Lower lobe of right lung (tissue), 2 donors: ENCODE measurements around the gene TRIM4. TPM values are rescaled to one million over a fixed set of nuclear protein-coding genes. Genes with fewer than 3 reads are reported as not detected.

Experiments used
- ATAC-seq, 2 donors: fragments of 200-7000 bp; cut with Tn5 transposase; one replicate each; pipeline ENCODE4 v1.9.1; 2020 to 2022; ENCODE audit warnings: mild to moderate bottlenecking in 2 of 2, moderate library complexity in 2 of 2
- DNase-seq: peaks from one replicate; pipeline ENCODE4 v3.0.0-alpha.2; 2020
- H3K27ac ChIP-seq: fragments of 200-600 bp; one replicate; pipeline ENCODE4 v1.8.0; 2022
- H3K27me3 ChIP-seq: fragments of 200-600 bp; one replicate; pipeline ENCODE4 v1.8.0; 2022; ENCODE audit warnings: low read depth
- H3K36me3 ChIP-seq: fragments of 200-600 bp; one replicate; pipeline ENCODE4 v1.8.0; 2022; ENCODE audit warnings: mild to moderate bottlenecking
- H3K4me1 ChIP-seq: fragments of 200-600 bp; one replicate; pipeline ENCODE4 v1.8.0; 2022
- H3K4me3 ChIP-seq: fragments of 200-600 bp; one replicate; pipeline ENCODE4 v1.8.0; 2022; ENCODE audit warnings: mild to moderate bottlenecking
- H3K9me3 ChIP-seq: fragments of 200-600 bp; one replicate; pipeline ENCODE4 v1.8.0; 2022
- CTCF ChIP-seq: fragments of 200-600 bp; IDR thresholded peaks from one replicate; pipeline ENCODE4 v1.8.0; 2022; ENCODE audit warnings: antibody characterized with exemption, mild to moderate bottlenecking
- intact Hi-C: fragments of 100-400 bp; cut with DNase I; formaldehyde crosslinking; loops from one replicate; pipeline ENCODE4 v1.11.0; 2022
- total RNA-seq: library from RNA; stranded (reverse); fragmentation: NEBNext Ultra II Directional; extraction: Animal tissue kit (Norgen Biotek cat#: 25700); gene quantifications from one replicate; pipeline ENCODE4 v1.2.1, GENCODE V29; 2021
- donor health status: DM: no; HTN: yes; CAD: no; lungs with severe emphysema.

Gene TRIM4
- total RNA-seq, 1 donor from 2014 or later: 39.0 TPM

- intact Hi-C loops: no loop called here
- ATAC-seq: no peak
These were observed 55.4 kb downstream of the TRIM4 start for GRCh38 chr7:99863847-99864440.

GRCh38 chr7:99860281-99861127 lies 58.8 kb downstream of the TRIM4 start:
- DNase-seq (no peak), ATAC-seq (peak; percentile 42 to 45)
- H3K27ac ChIP-seq: no peak overlapping the region
- TF ChIP-seq CTCF: no peak
- intact Hi-C loops: no loop called here
- no peaks in the 10 kb centered on the region for H3K36me3 ChIP-seq
- H3K4me1 ChIP-seq: no peaks in the 10 kb centered on the region
- no peaks in the 10 kb centered on the region for H3K27me3 ChIP-seq
- no peak overlapping the region for H3K4me3 ChIP-seq
- no peaks in the 10 kb centered on the region for H3K9me3 ChIP-seq

More at GRCh38 chr7:99863847-99864440, 55.4 kb downstream of the TRIM4 start:
- H3K27me3 ChIP-seq: no peaks in the 10 kb centered on the region
- H3K9me3 ChIP-seq: no peaks in the 10 kb centered on the region
- no peaks in the 10 kb centered on the region for H3K36me3 ChIP-seq
- no peaks in the 10 kb centered on the region for H3K4me1 ChIP-seq
- H3K27ac ChIP-seq: no peak overlapping the region
- DNase-seq: no peak
- TF ChIP-seq CTCF: no peak
- H3K4me3 ChIP-seq: no peak overlapping the region

GRCh38 chr7:99855236-99855635 lies 64.1 kb downstream of the TRIM4 start:
- Histone ChIP-seq H3K36me3 (no peaks in the 10 kb centered on the region), H3K27me3 (no peaks in the 10 kb centered on the region), H3K9me3 (no peaks in the 10 kb centered on the region), H3K4me3 (no peak overlapping the region), H3K4me1 (no peaks in the 10 kb centered on the region), H3K27ac (no peak overlapping the region)
- ATAC-seq (no peak), DNase-seq (no peak)
- TF ChIP-seq CTCF: no peak
- intact Hi-C loops: no loop called here

- no peaks in the 10 kb centered on the region for H3K36me3 ChIP-seq
- ATAC-seq (no peak), DNase-seq (no peak)
- H3K4me1 ChIP-seq: no peaks in the 10 kb centered on the region
- no peaks in the 10 kb centered on the region for H3K9me3 ChIP-seq
- H3K27me3 ChIP-seq: no peaks in the 10 kb centered on the region
- no peak for TF ChIP-seq CTCF
- H3K4me3 ChIP-seq: no peak overlapping the region
- no peak overlapping the region for H3K27ac ChIP-seq
- intact Hi-C loops: no loop called here
These were observed 70.7 kb downstream of the TRIM4 start for GRCh38 chr7:99848420-99849216.

GRCh38 chr7:99844328-99844727 lies 75.0 kb downstream of the TRIM4 start:
- TF ChIP-seq CTCF: no peak
- no peak overlapping the region for H3K27ac ChIP-seq
- H3K9me3 ChIP-seq: no peaks in the 10 kb centered on the region
- H3K4me1 ChIP-seq: no peaks in the 10 kb centered on the region
- H3K27me3 ChIP-seq: no peaks in the 10 kb centered on the region
- no peak for DNase-seq
- no peak overlapping the region for H3K4me3 ChIP-seq
- ATAC-seq: no peak
- intact Hi-C loops: no loop called here
- no peaks in the 10 kb centered on the region for H3K36me3 ChIP-seq
